ENCODE results near the gene CEACAM21. TPM values are rescaled to one million over a fixed set of nuclear protein-coding genes. Genes with fewer than 3 reads are reported as not detected.

Gene CEACAM21
- total RNA-seq, 1 experiment from 2014 or later, result 0.25 TPM

DNA sequence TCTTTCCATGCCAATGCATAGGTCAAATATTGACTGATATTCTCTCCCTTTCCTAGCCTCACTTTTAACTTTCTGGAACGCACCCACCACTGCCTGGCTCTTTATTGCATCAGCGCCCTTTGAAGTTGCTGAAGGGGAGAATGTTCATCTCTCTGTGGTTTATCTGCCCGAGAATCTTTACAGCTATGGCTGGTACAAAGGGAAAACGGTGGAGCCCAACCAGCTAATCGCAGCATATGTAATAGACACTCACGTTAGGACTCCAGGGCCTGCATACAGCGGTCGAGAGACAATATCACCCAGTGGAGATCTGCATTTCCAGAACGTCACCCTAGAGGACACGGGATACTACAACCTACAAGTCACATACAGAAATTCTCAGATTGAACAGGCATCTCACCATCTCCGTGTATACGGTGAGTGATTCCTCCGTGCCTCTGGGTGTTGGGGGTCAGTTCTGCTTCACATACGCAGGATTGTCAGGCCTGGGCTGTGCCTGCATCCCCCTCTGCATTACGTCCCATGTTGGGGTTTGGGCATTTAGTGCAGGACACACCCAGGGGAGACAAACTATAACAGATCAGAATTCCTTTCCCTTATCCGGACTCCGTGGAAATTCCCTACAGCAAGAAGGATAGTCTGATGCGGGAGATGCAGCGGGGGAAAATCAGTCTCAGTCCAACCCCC, 1.3 kb downstream of the CEACAM21 start:
- no peak for DNase-seq (ENCODE audit: low read depth, low spot score)
- Histone ChIP-seq H3K27me3 (ENCODE audit: insufficient read depth, low read length) (peaks cover 32% of the 10 kb centered on the region), H3K9me2 (ENCODE audit: insufficient read depth) (no peaks in the 10 kb centered on the region), H4K20me1 (ENCODE audit: insufficient read depth) (no peaks in the 10 kb centered on the region), H3K9ac (ENCODE audit: low read length) (no peak overlapping the region), H3K4me2 (ENCODE audit: low read length) (no peak overlapping the region), H3K79me2 (ENCODE audit: insufficient read depth, low read length) (no peaks in the 10 kb centered on the region), H3K4me3 (replicated peaks in 1 of 2; ENCODE audit: low read depth in 1 of 2, low read length in 2 of 2) (no peak overlapping the region), H3K27ac (ENCODE audit: low read depth, low read length) (no peak overlapping the region), H3K4me1 (ENCODE audit: control insufficient read depth in 1 of 2, insufficient read depth in 2 of 2, low read length in 2 of 2) (no peaks in the 10 kb centered on the region), H3K36me3 (ENCODE audit: control insufficient read depth in 1 of 2, insufficient read depth in 2 of 2, low read length in 2 of 2) (no peaks in the 10 kb centered on the region), H2AFZ (ENCODE audit: low read depth, low read length, poor library complexity, severe bottlenecking) (no peak overlapping the region), H3K9me3 (ENCODE audit: control insufficient read depth in 1 of 2, insufficient read depth in 1 of 2, low read depth in 1 of 2, low read length in 2 of 2) (peaks cover 0 to 2% of the 10 kb centered on the region in 2 experiments; a peak in 2 of 4 replicates)
- TF ChIP-seq JUND (IDR thresholded peaks at IDR 0.05) (no peak), TCF7L2 (IDR thresholded peaks at IDR 0.05; ENCODE audit: borderline replicate concordance, extremely low read depth, insufficient read depth, insufficient read length) (no peak)
- TF ChIP-seq, protein P1, sequence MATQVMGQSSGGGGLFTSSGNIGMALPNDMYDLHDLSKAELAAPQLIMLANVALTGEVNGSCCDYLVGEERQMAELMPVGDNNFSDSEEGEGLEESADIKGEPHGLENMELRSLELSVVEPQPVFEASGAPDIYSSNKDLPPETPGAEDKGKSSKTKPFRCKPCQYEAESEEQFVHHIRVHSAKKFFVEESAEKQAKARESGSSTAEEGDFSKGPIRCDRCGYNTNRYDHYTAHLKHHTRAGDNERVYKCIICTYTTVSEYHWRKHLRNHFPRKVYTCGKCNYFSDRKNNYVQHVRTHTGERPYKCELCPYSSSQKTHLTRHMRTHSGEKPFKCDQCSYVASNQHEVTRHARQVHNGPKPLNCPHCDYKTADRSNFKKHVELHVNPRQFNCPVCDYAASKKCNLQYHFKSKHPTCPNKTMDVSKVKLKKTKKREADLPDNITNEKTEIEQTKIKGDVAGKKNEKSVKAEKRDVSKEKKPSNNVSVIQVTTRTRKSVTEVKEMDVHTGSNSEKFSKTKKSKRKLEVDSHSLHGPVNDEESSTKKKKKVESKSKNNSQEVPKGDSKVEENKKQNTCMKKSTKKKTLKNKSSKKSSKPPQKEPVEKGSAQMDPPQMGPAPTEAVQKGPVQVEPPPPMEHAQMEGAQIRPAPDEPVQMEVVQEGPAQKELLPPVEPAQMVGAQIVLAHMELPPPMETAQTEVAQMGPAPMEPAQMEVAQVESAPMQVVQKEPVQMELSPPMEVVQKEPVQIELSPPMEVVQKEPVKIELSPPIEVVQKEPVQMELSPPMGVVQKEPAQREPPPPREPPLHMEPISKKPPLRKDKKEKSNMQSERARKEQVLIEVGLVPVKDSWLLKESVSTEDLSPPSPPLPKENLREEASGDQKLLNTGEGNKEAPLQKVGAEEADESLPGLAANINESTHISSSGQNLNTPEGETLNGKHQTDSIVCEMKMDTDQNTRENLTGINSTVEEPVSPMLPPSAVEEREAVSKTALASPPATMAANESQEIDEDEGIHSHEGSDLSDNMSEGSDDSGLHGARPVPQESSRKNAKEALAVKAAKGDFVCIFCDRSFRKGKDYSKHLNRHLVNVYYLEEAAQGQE (IDR thresholded peaks at IDR 0.05; ENCODE audit: low read depth), result no peak
- TF ChIP-seq, protein P2, sequence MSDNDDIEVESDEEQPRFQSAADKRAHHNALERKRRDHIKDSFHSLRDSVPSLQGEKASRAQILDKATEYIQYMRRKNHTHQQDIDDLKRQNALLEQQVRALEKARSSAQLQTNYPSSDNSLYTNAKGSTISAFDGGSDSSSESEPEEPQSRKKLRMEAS (IDR thresholded peaks at IDR 0.05), result no peak
- ChIA-PET RAD21 (ENCODE audit: low non-redundant PET in 1 of 2, low total read pairs in 2 of 2, uncharacterized antibody in 2 of 2, unreplicated experiment in 2 of 2) (no interaction called here), POLR2A (no interaction called here), CTCF (no interaction called here)
- intact Hi-C loops (cut with micrococcal nuclease), result loop anchor here (10.0 kb wide), 1 partner anchor 912 kb away; no protein-coding TSS in a partner anchor
- BruUV-seq (replicated peaks), result no TSS peak
- ATAC-seq, result no peak
